Measurements from ENCODE around the gene ADCY2. TPM values are rescaled to one million over a fixed set of nuclear protein-coding genes. Genes with fewer than 3 reads are reported as not detected.

ADCY2 gene
- total and polyA plus RNA-seq, 2 experiments from 2014 or later: 23.8 to 74.9 TPM

GRCh38 chr5:7844901-7845300 lies 449.0 kb downstream of the ADCY2 start:
- peaks cover 18% of the 10 kb centered on the region for H3K27me3 ChIP-seq (ENCODE audit: insufficient read depth)
- H4K20me1 ChIP-seq (replicated peaks; ENCODE audit: insufficient read depth): no peaks in the 10 kb centered on the region
- no peaks in the 10 kb centered on the region for H3K79me2 ChIP-seq (replicated peaks; ENCODE audit: insufficient read depth)
- peaks cover 9% of the 10 kb centered on the region; the same call in 1 of the 2 replicates for H3K4me1 ChIP-seq (ENCODE audit: insufficient read depth)
- H3K27me3 Mint-ChIP-seq (ENCODE audit: insufficient read depth, low read depth, poor library complexity): peaks cover 8% of the 10 kb centered on the region
- peaks cover 3% of the 10 kb centered on the region; the same call in 1 of the 3 replicates for H3K4me1 Mint-ChIP-seq
- H3K4me2 ChIP-seq: no peak overlapping the region
- H2AFZ ChIP-seq: no peak overlapping the region
- no peak overlapping the region for H3K4me3 ChIP-seq
- H3K9me3 Mint-ChIP-seq: no peaks in the 10 kb centered on the region
- no peaks in the 10 kb centered on the region for H3K36me3 Mint-ChIP-seq (ENCODE audit: low read depth)
- no peak for DNase-seq (ENCODE audit: low spot score)
- H3F3A ChIP-seq (replicated peaks; ENCODE audit: low read depth): no peaks in the 10 kb centered on the region
- no peak for ATAC-seq
- no peak overlapping the region for H3K4me3 Mint-ChIP-seq
- H3K36me3 ChIP-seq (ENCODE audit: insufficient read depth): no peaks in the 10 kb centered on the region
- H3K27ac ChIP-seq (ENCODE audit: low read depth): no peak overlapping the region
- H3K9me2 ChIP-seq (ENCODE audit: insufficient read depth): no peaks in the 10 kb centered on the region
- TF ChIP-seq STAT1 (IDR thresholded peaks at IDR 0.05; ENCODE audit: unreplicated experiment) (no peak), CREB1 (CRISPR knock-in tag; IDR thresholded peaks at IDR 0.05; ENCODE audit: low read depth) (no peak), JUNB (IDR thresholded peaks at IDR 0.05; ENCODE audit: unreplicated experiment) (no peak), ZNF331 (CRISPR knock-in tag; IDR thresholded peaks at IDR 0.05; ENCODE audit: low read depth) (no peak), POLR2AphosphoS5 (IDR thresholded peaks at IDR 0.05; ENCODE audit: low read depth) (no peak), EZH2phosphoT487 (IDR thresholded peaks at IDR 0.05; ENCODE audit: unreplicated experiment) (no peak), ZNF114 (CRISPR knock-in tag; IDR thresholded peaks at IDR 0.05) (no peak), NANOG (IDR thresholded peaks at IDR 0.05; ENCODE audit: borderline replicate concordance) (no peak), EZH2 (IDR thresholded peaks at IDR 0.05; ENCODE audit: low read depth, unreplicated experiment) (no peak), CTCF (conservative IDR thresholded peaks at IDR 0.05; ENCODE audit: low read depth in 2 of 2) (no peak)
- TF ChIP-seq, protein P1, sequence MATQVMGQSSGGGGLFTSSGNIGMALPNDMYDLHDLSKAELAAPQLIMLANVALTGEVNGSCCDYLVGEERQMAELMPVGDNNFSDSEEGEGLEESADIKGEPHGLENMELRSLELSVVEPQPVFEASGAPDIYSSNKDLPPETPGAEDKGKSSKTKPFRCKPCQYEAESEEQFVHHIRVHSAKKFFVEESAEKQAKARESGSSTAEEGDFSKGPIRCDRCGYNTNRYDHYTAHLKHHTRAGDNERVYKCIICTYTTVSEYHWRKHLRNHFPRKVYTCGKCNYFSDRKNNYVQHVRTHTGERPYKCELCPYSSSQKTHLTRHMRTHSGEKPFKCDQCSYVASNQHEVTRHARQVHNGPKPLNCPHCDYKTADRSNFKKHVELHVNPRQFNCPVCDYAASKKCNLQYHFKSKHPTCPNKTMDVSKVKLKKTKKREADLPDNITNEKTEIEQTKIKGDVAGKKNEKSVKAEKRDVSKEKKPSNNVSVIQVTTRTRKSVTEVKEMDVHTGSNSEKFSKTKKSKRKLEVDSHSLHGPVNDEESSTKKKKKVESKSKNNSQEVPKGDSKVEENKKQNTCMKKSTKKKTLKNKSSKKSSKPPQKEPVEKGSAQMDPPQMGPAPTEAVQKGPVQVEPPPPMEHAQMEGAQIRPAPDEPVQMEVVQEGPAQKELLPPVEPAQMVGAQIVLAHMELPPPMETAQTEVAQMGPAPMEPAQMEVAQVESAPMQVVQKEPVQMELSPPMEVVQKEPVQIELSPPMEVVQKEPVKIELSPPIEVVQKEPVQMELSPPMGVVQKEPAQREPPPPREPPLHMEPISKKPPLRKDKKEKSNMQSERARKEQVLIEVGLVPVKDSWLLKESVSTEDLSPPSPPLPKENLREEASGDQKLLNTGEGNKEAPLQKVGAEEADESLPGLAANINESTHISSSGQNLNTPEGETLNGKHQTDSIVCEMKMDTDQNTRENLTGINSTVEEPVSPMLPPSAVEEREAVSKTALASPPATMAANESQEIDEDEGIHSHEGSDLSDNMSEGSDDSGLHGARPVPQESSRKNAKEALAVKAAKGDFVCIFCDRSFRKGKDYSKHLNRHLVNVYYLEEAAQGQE (IDR thresholded peaks at IDR 0.05; ENCODE audit: unreplicated experiment): no peak
- TF ChIP-seq, protein P2, sequence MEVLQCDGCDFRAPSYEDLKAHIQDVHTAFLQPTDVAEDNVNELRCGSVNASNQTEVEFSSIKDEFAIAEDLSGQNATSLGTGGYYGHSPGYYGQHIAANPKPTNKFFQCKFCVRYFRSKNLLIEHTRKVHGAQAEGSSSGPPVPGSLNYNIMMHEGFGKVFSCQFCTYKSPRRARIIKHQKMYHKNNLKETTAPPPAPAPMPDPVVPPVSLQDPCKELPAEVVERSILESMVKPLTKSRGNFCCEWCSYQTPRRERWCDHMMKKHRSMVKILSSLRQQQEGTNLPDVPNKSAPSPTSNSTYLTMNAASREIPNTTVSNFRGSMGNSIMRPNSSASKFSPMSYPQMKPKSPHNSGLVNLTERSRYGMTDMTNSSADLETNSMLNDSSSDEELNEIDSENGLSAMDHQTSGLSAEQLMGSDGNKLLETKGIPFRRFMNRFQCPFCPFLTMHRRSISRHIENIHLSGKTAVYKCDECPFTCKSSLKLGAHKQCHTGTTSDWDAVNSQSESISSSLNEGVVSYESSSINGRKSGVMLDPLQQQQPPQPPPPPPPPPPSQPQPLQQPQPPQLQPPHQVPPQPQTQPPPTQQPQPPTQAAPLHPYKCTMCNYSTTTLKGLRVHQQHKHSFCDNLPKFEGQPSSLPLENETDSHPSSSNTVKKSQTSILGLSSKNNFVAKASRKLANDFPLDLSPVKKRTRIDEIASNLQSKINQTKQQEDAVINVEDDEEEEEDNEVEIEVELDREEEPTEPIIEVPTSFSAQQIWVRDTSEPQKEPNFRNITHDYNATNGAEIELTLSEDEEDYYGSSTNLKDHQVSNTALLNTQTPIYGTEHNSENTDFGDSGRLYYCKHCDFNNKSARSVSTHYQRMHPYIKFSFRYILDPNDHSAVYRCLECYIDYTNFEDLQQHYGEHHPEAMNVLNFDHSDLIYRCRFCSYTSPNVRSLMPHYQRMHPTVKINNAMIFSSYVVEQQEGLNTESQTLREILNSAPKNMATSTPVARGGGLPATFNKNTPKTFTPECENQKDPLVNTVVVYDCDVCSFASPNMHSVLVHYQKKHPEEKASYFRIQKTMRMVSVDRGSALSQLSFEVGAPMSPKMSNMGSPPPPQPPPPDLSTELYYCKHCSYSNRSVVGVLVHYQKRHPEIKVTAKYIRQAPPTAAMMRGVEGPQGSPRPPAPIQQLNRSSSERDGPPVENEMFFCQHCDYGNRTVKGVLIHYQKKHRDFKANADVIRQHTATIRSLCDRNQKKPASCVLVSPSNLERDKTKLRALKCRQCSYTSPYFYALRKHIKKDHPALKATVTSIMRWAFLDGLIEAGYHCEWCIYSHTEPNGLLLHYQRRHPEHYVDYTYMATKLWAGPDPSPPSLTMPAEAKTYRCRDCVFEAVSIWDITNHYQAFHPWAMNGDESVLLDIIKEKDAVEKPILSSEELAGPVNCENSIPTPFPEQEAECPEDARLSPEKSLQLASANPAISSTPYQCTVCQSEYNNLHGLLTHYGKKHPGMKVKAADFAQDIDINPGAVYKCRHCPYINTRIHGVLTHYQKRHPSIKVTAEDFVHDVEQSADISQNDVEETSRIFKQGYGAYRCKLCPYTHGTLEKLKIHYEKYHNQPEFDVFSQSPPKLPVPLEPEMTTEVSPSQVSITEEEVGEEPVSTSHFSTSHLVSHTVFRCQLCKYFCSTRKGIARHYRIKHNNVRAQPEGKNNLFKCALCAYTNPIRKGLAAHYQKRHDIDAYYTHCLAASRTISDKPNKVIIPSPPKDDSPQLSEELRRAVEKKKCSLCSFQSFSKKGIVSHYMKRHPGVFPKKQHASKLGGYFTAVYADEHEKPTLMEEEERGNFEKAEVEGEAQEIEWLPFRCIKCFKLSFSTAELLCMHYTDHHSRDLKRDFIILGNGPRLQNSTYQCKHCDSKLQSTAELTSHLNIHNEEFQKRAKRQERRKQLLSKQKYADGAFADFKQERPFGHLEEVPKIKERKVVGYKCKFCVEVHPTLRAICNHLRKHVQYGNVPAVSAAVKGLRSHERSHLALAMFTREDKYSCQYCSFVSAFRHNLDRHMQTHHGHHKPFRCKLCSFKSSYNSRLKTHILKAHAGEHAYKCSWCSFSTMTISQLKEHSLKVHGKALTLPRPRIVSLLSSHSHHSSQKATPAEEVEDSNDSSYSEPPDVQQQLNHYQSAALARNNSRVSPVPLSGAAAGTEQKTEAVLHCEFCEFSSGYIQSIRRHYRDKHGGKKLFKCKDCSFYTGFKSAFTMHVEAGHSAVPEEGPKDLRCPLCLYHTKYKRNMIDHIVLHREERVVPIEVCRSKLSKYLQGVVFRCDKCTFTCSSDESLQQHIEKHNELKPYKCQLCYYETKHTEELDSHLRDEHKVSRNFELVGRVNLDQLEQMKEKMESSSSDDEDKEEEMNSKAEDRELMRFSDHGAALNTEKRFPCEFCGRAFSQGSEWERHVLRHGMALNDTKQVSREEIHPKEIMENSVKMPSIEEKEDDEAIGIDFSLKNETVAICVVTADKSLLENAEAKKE (CRISPR knock-in tag; IDR thresholded peaks at IDR 0.05): no peak
- TF ChIP-seq, protein P3, sequence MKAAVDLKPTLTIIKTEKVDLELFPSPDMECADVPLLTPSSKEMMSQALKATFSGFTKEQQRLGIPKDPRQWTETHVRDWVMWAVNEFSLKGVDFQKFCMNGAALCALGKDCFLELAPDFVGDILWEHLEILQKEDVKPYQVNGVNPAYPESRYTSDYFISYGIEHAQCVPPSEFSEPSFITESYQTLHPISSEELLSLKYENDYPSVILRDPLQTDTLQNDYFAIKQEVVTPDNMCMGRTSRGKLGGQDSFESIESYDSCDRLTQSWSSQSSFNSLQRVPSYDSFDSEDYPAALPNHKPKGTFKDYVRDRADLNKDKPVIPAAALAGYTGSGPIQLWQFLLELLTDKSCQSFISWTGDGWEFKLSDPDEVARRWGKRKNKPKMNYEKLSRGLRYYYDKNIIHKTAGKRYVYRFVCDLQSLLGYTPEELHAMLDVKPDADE (IDR thresholded peaks at IDR 0.05): no peak
- no peak overlapping the region for H3K27ac Mint-ChIP-seq

Data from GM23338 (cell line).